GM23338 (cell line): Measurements from ENCODE around the gene GPR63.

Experiments
- CREB1 ChIP-seq: fragments of 250-450 bp; sonication (Bioruptor Pico); IDR thresholded peaks from 2 replicates; pipeline ENCODE4 v1.5.0; 2020; ENCODE audit warnings: low read depth, mild to moderate bottlenecking, moderate library complexity
- EZH2 ChIP-seq: fragments of 200-600 bp; sonication (generic); IDR thresholded peaks from one replicate; pipeline ENCODE4 v1.8.0; 2017; ENCODE audit warnings: antibody characterized with exemption, mild to moderate bottlenecking, low read depth; ENCODE audit not compliant: unreplicated experiment
- EZH2phosphoT487 ChIP-seq: fragments of 200-600 bp; sonication (generic); IDR thresholded peaks from one replicate; pipeline ENCODE4 v1.8.1; 2018; ENCODE audit warnings: antibody characterized with exemption; ENCODE audit not compliant: unreplicated experiment
- JUNB ChIP-seq: IDR thresholded peaks from one replicate; pipeline ENCODE4 v1.6.1; 2016; ENCODE audit warnings: antibody characterized with exemption; ENCODE audit not compliant: unreplicated experiment
- POLR2AphosphoS5 ChIP-seq: IDR thresholded peaks from 2 replicates; pipeline ENCODE4 v1.6.1; 2016; ENCODE audit warnings: antibody characterized with exemption, low read depth
- ZNF114 ChIP-seq: fragments of 250-450 bp; sonication (Bioruptor Pico); IDR thresholded peaks from 2 replicates; pipeline ENCODE4 v1.5.0; 2020; ENCODE audit warnings: mild to moderate bottlenecking, moderate library complexity
- ZNF331 ChIP-seq: fragments of 250-450 bp; sonication (Bioruptor Pico); IDR thresholded peaks from 2 replicates; pipeline ENCODE4 v1.5.0; 2020; ENCODE audit warnings: low read depth, mild to moderate bottlenecking, moderate library complexity
- TF ChIP-seq, protein P1 (sequence below): IDR thresholded peaks from one replicate; pipeline ENCODE4 v1.6.1; 2018; ENCODE audit warnings: antibody characterized with exemption; ENCODE audit not compliant: unreplicated experiment
- TF ChIP-seq, protein P2 (sequence below), 2 experiments: fragments of 200-600 bp in 1 of 2; sonication (generic) in 1 of 2; conservative IDR thresholded peaks; 2 replicates each; pipeline versions ENCODE4 v1.5.1 to v1.6.1; 2016 to 2017; ENCODE audit warnings: antibody characterized with exemption in 2 of 2, low read depth in 2 of 2, mild to moderate bottlenecking in 2 of 2, moderate library complexity in 1 of 2
- TF ChIP-seq, protein P3 (sequence below): fragments of 250-450 bp; sonication (Bioruptor Pico); IDR thresholded peaks from 2 replicates; pipeline ENCODE4 v1.5.0; 2020; ENCODE audit warnings: mild to moderate bottlenecking, moderate library complexity

- TF ChIP-seq, protein P1, sequence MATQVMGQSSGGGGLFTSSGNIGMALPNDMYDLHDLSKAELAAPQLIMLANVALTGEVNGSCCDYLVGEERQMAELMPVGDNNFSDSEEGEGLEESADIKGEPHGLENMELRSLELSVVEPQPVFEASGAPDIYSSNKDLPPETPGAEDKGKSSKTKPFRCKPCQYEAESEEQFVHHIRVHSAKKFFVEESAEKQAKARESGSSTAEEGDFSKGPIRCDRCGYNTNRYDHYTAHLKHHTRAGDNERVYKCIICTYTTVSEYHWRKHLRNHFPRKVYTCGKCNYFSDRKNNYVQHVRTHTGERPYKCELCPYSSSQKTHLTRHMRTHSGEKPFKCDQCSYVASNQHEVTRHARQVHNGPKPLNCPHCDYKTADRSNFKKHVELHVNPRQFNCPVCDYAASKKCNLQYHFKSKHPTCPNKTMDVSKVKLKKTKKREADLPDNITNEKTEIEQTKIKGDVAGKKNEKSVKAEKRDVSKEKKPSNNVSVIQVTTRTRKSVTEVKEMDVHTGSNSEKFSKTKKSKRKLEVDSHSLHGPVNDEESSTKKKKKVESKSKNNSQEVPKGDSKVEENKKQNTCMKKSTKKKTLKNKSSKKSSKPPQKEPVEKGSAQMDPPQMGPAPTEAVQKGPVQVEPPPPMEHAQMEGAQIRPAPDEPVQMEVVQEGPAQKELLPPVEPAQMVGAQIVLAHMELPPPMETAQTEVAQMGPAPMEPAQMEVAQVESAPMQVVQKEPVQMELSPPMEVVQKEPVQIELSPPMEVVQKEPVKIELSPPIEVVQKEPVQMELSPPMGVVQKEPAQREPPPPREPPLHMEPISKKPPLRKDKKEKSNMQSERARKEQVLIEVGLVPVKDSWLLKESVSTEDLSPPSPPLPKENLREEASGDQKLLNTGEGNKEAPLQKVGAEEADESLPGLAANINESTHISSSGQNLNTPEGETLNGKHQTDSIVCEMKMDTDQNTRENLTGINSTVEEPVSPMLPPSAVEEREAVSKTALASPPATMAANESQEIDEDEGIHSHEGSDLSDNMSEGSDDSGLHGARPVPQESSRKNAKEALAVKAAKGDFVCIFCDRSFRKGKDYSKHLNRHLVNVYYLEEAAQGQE, result no peak
- no peak for TF ChIP-seq POLR2AphosphoS5
- no peak for TF ChIP-seq EZH2
- TF ChIP-seq, protein P2, sequence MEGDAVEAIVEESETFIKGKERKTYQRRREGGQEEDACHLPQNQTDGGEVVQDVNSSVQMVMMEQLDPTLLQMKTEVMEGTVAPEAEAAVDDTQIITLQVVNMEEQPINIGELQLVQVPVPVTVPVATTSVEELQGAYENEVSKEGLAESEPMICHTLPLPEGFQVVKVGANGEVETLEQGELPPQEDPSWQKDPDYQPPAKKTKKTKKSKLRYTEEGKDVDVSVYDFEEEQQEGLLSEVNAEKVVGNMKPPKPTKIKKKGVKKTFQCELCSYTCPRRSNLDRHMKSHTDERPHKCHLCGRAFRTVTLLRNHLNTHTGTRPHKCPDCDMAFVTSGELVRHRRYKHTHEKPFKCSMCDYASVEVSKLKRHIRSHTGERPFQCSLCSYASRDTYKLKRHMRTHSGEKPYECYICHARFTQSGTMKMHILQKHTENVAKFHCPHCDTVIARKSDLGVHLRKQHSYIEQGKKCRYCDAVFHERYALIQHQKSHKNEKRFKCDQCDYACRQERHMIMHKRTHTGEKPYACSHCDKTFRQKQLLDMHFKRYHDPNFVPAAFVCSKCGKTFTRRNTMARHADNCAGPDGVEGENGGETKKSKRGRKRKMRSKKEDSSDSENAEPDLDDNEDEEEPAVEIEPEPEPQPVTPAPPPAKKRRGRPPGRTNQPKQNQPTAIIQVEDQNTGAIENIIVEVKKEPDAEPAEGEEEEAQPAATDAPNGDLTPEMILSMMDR (conservative IDR thresholded peaks at IDR 0.05; ENCODE audit: low read depth in 2 of 2), result no peak
- no peak for TF ChIP-seq CREB1 (CRISPR knock-in tag)
- TF ChIP-seq EZH2phosphoT487, result no peak
- TF ChIP-seq ZNF114 (CRISPR knock-in tag), result no peak
- TF ChIP-seq JUNB, result no peak
- TF ChIP-seq ZNF331 (CRISPR knock-in tag), result no peak
- TF ChIP-seq, protein P3, sequence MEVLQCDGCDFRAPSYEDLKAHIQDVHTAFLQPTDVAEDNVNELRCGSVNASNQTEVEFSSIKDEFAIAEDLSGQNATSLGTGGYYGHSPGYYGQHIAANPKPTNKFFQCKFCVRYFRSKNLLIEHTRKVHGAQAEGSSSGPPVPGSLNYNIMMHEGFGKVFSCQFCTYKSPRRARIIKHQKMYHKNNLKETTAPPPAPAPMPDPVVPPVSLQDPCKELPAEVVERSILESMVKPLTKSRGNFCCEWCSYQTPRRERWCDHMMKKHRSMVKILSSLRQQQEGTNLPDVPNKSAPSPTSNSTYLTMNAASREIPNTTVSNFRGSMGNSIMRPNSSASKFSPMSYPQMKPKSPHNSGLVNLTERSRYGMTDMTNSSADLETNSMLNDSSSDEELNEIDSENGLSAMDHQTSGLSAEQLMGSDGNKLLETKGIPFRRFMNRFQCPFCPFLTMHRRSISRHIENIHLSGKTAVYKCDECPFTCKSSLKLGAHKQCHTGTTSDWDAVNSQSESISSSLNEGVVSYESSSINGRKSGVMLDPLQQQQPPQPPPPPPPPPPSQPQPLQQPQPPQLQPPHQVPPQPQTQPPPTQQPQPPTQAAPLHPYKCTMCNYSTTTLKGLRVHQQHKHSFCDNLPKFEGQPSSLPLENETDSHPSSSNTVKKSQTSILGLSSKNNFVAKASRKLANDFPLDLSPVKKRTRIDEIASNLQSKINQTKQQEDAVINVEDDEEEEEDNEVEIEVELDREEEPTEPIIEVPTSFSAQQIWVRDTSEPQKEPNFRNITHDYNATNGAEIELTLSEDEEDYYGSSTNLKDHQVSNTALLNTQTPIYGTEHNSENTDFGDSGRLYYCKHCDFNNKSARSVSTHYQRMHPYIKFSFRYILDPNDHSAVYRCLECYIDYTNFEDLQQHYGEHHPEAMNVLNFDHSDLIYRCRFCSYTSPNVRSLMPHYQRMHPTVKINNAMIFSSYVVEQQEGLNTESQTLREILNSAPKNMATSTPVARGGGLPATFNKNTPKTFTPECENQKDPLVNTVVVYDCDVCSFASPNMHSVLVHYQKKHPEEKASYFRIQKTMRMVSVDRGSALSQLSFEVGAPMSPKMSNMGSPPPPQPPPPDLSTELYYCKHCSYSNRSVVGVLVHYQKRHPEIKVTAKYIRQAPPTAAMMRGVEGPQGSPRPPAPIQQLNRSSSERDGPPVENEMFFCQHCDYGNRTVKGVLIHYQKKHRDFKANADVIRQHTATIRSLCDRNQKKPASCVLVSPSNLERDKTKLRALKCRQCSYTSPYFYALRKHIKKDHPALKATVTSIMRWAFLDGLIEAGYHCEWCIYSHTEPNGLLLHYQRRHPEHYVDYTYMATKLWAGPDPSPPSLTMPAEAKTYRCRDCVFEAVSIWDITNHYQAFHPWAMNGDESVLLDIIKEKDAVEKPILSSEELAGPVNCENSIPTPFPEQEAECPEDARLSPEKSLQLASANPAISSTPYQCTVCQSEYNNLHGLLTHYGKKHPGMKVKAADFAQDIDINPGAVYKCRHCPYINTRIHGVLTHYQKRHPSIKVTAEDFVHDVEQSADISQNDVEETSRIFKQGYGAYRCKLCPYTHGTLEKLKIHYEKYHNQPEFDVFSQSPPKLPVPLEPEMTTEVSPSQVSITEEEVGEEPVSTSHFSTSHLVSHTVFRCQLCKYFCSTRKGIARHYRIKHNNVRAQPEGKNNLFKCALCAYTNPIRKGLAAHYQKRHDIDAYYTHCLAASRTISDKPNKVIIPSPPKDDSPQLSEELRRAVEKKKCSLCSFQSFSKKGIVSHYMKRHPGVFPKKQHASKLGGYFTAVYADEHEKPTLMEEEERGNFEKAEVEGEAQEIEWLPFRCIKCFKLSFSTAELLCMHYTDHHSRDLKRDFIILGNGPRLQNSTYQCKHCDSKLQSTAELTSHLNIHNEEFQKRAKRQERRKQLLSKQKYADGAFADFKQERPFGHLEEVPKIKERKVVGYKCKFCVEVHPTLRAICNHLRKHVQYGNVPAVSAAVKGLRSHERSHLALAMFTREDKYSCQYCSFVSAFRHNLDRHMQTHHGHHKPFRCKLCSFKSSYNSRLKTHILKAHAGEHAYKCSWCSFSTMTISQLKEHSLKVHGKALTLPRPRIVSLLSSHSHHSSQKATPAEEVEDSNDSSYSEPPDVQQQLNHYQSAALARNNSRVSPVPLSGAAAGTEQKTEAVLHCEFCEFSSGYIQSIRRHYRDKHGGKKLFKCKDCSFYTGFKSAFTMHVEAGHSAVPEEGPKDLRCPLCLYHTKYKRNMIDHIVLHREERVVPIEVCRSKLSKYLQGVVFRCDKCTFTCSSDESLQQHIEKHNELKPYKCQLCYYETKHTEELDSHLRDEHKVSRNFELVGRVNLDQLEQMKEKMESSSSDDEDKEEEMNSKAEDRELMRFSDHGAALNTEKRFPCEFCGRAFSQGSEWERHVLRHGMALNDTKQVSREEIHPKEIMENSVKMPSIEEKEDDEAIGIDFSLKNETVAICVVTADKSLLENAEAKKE (CRISPR knock-in tag), result no peak
Observed at GRCh38 chr6:96816301-96816817, 20.9 kb downstream of the GPR63 start.
